ENCODE results near the gene MRPL36.

MRPL36 gene

GRCh38 chr5:1751026-1751863 lies 48.4 kb downstream of the MRPL36 start:
- DNase-seq (ENCODE audit: low read depth in 2 of 2, low spot score in 1 of 2): no peak

GRCh38 chr5:1750469-1750868 lies 49.2 kb downstream of the MRPL36 start:
- DNase-seq (ENCODE audit: low read depth in 2 of 2, low spot score in 1 of 2): no peak

GRCh38 chr5:1749346-1750124 lies 50.1 kb downstream of the MRPL36 start:
- no peak for DNase-seq (ENCODE audit: low read depth in 2 of 2, low spot score in 1 of 2)

- DNase-seq (ENCODE audit: low read depth in 2 of 2, low spot score in 1 of 2): no peak
Observed at GRCh38 chr5:1748845-1749244, 50.8 kb downstream of the MRPL36 start.

All from stimulated activated CD8-positive, alpha-beta memory T cell treated with anti-CD3 and anti-CD28 coated beads, Interleukin-4, amount 100 ng/mL, for 1 hour (primary cell).